Left renal pelvis (tissue), 4 donors: ENCODE results near the gene TJP1. TPM values are rescaled to one million over a fixed set of nuclear protein-coding genes. Genes with fewer than 3 reads are reported as not detected.
A peak's percentile ranks its signal among the peaks of the same experiment; 100 is the strongest.

Source experiments
- DNase-seq, 4 donors: peaks; one replicate each; pipeline ENCODE4 v3.0.0-alpha.2; 2013; ENCODE audit warnings: low read depth in 4 of 4, low spot score in 3 of 4
- polyA plus RNA-seq, 4 donors: library from polyadenylated mRNA; unstranded; fragments of 120-200 nt; gene quantifications; one replicate each; pipeline ENCODE4 v1.2.1, GENCODE V29; 2013; ENCODE audit not compliant: insufficient read length in 4 of 4

The TJP1 gene
- polyA plus RNA-seq, result 100 to 1,000 TPM; 161 to 195 (median 178) TPM

DNA sequence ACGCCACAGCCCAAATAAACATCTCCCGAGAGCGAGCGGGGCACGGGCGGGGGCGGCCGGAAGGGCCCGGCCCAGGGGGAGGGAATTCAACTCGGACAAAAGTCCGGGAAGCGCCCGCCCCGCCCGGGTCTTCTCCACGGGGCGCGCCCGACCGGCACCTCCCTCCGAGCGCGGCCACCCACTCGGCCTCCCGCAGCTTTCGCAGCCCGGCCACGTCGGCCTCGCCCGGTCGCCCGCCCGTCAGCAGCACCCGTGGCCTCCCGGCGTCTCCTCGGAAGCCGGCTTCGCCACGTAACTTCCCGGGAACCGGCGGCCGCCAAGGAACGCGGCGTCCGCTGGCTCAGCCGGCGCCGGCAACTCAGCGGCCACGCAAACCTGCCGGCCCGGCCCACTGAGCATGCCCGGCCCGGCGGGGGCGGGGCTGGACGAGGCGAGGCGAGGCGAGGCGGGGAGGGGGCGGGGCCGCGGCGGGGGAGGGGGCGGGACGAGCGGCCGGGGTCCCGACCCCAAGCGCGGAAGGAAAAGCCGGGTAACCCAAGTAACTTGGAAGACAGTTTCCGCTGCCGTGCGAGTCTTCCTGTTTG is at the start of gene TJP1:
TSS of gene TJP1 (minus strand) at position 369 of the 584 bp plus-strand sequence. CDS start 440 bp downstream, outside the sequence.
- DNase-seq, result peak in 3 of 4 donors; percentile 53 to 73 (median 70)

DNA sequence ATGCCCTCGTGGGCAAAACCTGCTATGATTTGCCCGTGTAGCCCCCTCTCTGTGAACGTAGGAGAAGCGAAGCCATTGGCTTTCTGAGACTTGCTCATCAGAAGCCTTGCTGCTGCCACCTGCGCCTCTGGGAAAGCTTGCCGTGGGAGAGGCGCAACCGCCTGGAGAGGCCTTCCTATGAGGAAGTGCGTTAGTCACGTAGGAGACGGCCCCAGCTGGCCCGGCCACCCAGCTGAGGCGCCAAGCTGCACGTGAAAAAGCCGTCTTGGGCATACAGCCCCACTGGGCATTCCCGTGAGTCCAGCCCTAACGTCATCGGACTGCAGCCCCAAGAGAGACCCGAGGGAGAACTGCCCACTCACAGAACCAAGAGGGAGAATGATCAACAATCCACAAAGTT is 49.1 kb upstream of the TJP1 start:
- no peak for DNase-seq

DNA sequence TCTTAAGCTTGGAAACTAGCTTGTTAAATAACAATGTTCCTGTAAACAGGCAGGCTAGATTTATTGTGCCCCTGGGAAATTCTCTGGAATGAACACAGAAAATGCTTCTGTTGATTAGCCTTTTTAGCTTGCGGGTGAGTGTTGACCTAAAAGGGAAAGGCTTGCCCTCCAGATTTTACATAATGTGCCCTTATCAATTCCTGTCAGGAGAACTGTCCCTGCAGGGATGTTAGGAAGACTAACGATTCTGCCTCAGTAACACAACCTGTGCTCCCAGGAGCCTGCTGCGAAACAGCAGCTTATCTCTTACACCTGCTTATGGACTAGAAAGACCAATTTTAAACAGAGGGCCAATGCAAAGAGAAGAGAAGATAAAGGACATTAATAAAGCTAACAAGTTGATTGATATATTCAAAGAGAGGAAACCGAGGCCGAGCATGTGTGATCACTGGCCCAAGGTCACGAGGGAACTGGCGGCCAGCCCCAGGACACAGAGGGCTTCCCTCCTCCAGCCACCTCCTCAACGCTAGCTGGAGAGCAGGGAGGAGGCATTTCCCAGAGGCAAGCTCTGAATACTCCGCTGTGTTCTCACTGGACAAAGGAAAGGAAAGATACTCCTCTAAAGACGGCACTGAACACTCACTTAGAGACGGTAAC is 48.4 kb upstream of the TJP1 start:
- peak in 2 of 4 donors; percentile 64 to 67 for DNase-seq

- DNase-seq, result no peak
Observed at GRCh38 chr15:29867241-29868000, 45.2 kb upstream of the TJP1 start.

DNA sequence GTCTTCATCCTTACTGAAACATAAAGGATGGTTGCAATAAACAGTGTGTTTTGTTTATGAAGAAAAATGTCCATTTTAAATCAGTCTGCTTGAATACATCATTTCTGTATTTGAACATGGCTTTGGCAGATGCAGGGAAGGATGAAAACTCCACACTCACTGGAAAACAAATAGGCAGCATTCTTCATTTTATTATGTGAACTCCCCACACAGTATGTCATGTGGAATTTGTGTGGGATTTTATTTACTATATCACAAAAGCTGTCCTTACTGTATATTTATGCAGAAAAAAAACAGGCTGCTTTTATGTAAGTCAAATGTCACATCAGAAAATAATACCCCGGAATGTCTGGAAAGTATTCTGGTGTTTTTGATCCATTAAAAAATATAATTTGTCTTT is 44.1 kb upstream of the TJP1 start:
- no peak for DNase-seq

DNA sequence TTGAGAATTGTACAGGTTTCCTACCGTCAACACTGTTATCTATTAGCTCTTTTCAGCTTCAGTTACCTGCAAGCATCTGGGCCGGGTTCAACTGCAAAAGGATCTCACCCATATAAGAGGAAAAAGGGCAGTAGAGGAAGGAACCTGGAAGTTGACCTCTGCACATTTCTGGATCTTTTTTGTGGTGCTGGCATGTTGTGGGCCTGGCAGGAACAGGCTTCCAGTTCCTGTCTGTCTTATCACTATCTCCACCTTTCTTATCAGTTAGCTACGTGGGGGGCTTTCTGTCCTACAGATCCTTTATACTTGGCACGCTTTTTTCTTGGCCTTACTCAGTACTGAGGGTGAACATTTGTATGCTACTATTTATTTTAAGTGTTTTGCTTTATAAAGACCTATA is 42.2 kb upstream of the TJP1 start:
- no peak for DNase-seq

DNA sequence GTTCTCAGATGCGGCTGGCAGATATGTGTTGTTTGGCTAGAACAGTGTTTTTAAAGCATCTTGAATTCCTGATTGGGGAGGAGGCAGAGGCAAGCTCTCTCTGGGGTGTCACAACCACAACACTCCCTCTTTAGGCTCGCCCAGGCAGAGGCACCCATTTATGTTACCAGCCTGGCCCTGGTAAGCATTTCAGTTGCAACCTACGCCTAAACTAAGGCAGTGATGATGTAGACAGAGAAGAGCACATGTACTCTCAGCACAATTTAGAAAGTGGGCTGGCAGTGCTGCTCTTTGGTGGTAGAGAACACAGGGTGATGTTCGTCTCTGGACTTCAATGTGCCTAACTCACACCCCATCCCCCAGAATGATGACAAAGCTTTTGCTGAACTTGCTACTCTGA is 41.2 kb upstream of the TJP1 start:
- DNase-seq, result no peak

GRCh38 chr15:29862271-29862670 is 40.0 kb upstream of the TJP1 start:
- no peak for DNase-seq

DNA sequence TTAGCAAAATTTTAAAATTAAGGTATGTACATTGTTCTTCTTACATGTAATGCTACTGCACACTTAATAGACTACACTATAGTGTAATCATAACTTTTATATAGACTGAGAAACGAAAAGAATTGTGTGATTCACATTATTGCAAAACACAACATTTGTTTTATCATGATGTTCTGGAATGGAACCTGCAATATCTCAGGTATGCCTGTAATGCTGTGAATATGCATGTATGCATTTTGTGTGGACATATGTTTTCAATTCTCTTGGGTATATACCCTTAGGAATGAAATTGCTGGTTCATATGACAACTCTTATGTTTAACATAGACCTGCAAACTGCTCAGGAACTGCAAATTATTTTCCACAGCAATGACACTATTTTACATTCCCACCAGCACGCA is 38.6 kb upstream of the TJP1 start:
- no peak for DNase-seq

DNA sequence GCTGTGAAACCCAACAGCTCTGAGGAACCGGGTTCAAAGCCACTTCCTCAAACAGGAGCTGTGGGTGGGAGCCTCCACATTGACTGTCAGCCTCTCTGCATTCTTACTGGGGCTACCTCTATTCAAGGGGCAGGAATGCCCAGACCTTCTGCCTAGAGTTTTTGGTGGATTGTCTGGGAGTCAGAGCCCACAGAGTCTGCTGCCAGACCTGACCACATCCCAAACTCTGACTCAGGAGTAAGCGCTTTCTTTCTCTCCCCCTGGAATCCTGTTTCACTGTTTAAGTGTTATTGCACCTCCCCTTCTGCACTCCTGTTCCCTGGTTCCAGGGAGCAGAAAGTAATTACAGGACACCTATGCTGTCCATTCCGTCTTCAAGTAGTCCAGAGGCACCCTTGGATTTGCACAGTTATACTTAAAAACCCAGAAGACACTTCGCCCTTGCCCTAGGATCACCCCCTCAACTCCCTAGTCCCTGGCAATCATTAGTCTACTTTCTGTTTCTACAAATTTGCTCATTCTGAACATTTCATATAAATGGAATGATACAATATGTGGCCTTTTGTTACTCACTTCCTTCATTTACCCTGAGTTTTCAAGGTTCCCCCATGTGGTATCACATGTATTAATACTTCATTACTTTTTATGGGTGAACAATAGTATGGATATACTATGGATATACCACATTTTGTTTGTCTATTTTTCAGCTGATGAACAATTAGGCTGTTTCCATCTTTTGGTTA is 37.9 kb upstream of the TJP1 start:
- DNase-seq, result no peak

DNA sequence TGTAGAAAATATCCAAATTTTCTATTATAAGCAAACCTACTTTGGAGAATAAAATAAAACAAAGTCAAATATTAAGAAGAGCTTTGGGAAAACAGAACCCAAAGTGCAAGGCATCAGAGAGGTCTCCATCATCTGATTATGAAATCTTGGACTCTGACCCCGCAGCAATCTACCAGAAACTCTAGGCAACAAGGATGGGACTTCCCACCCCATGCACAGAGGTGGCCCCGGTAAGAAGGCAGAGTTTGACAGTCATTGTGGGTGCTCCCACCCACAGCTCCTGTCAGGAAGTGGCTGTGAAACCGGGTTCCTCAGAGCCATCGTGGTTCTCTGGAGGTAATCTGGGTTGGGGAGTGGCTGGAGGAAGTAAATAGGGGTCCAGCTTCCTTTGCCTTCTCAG is 37.0 kb upstream of the TJP1 start:
- DNase-seq, result no peak

DNA sequence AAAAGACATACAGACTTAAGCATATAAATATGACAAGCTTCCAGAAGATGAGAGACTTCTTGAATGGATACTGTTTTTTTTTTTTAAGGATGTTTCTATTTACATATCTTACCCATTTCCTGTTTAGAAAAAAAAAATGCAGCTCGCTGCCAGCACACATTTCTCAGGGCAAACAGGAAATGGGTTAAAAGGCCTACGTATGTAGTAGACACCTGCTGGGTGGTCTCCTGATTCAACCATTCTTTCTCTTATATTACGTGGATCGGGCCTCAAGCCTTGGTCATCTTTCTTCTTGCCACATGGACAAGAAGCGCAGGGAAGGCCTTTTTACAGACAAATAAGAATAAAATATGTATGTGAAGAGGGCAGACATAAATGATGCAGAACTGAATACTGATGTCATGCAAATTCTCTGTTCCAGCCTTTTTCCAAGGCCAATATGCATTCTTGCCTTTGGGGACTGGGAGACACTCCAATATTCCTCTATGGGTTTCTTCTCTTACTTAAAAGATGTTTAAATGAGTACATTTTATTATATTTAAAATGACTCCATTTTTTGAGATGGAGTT is 35.0 kb upstream of the TJP1 start:
- no peak for DNase-seq

GRCh38 chr15:29854413-29854812 is 32.1 kb upstream of the TJP1 start:
- no peak for DNase-seq

DNA sequence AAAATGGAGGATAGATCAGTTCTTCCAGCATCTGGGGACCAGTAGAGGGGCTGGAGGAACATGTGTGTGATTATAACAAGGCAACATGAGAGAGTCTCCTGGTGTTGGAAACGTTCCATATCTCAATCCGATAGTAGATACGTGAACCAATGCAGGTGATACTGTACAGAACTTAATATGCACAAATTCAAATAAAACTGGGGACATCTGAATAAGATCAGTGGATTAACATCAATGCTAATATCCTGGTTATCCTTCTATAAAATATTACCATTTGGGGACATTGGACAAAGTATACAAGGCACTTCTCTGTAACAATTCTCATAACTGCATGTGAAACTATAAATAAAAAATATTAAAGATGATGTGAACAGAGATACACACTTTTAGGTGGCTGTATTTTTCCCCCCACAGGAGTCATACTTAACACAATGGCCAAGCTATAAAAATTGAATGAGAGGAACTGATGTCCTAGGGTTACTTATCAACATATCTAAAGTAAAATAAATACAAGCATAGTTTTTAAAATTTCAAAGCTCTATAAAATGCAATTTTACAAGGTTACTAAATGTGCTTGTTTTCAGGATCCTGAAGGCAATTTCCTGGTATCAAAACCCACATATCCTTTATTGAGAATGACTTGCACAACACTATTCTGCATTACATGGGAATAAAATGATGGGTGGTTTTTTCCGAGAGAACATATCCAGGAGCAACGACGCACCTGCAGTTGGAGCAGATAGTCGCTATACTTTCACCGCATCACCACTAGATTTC is 31.1 kb upstream of the TJP1 start:
- no peak for DNase-seq

GRCh38 chr15:29852201-29852600 is 29.9 kb upstream of the TJP1 start:
- DNase-seq, result no peak

DNA sequence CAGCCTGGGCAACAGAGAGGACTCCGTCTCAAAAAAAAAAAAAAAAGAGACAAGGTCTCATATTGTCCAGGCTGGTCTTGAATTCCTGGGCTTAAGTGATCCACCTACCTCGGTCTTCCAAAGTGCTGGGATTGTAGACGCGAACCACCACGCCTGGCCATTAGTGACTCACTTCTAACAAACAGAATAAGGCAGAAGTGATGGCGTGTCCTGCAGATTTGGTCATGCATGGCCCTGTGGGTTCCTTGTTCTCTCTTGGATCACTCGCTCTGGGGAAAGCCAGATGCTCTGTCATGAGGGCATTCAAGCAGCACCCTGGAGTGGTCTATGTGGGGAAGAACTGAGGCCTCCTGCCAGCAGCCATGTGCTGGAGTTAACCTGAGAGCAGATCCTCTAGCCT is 27.4 kb upstream of the TJP1 start:
- DNase-seq, result no peak

DNA sequence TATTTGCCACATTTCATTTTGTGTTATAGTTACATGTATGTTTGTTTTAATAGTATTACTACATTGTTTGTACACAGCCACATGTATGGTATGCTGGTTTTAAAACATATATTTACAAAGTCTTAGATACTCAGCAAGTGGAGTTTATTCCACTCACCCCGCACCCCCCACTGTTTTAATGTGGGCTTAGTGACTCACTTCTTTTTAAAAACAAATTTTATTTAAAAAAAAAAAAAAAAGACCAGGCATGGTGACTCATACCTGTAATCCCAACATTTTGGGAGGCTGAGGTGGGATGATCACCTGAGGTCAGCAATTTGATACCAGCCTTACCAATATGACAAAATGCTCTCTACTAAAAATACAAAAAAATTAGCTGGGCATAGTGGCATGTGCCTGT is 26.9 kb upstream of the TJP1 start:
- DNase-seq, result no peak

GRCh38 chr15:29844290-29844903 is 22.1 kb upstream of the TJP1 start:
- no peak for DNase-seq

- DNase-seq, result no peak
Observed at GRCh38 chr15:29842290-29842689, 20.0 kb upstream of the TJP1 start.

- no peak for DNase-seq
Observed at GRCh38 chr15:29840926-29841325, 18.7 kb upstream of the TJP1 start.
